Right lobe of liver (tissue), 6 donors: ENCODE measurements around the gene CXCL1. TPM values are rescaled to one million over a fixed set of nuclear protein-coding genes. Genes with fewer than 3 reads are reported as not detected.

ENCODE experiments used
- ATAC-seq, 4 donors: fragments of 200-7000 bp; cut with Tn5 transposase; one replicate each; pipeline ENCODE4 v1.9.1; 2020; ENCODE audit warnings: mild to moderate bottlenecking in 4 of 4, moderate library complexity in 4 of 4
- DNase-seq, 3 donors: peaks; one replicate each; pipeline ENCODE4 v3.0.0-alpha.2; 2020
- H3K27ac ChIP-seq, 3 donors: fragments of 200-600 bp; one replicate each; pipeline ENCODE4 v1.8.0; 2022
- H3K27me3 ChIP-seq, 2 donors: fragments of 200-600 bp; one replicate each; pipeline ENCODE4 v1.8.0; 2022
- H3K36me3 ChIP-seq, 4 donors: fragments of 200-600 bp; sonication (generic) in 1 of 4; one replicate each; pipeline versions ENCODE4 v1.5.1 to v1.8.0; 2017 to 2022; ENCODE audit warnings: control low read depth in 1 of 4
- H3K4me1 ChIP-seq, 4 donors: fragments of 200-600 bp; sonication (generic) in 1 of 4; one replicate each; pipeline versions ENCODE4 v1.5.1 to v1.8.0; 2017 to 2022; ENCODE audit warnings: control low read depth in 1 of 4
- H3K4me3 ChIP-seq, 3 donors: fragments of 200-600 bp; one replicate each; pipeline ENCODE4 v1.8.0; 2022
- H3K9me3 ChIP-seq, 4 donors: fragments of 200-600 bp; sonication (generic) in 1 of 4; one replicate each; pipeline versions ENCODE4 v1.5.1 to v1.8.0; 2017 to 2022; ENCODE audit warnings: control low read depth in 1 of 4
- POLR2A ChIP-seq: fragments of 450-650 bp; IDR thresholded peaks from one replicate; pipeline ENCODE4 v1.6.1; 2017; ENCODE audit warnings: antibody characterized with exemption, mild to moderate bottlenecking
- whole genome bisulfite sequencing: methylation state at CpG from one replicate; pipeline ENCODE4 v1.1.6; 2018; ENCODE audit warnings: low coverage, low lambda C conversion rate; ENCODE audit not compliant: insufficient coverage; ENCODE audit errors: missing lambda C conversion rate; 5-methylcytosine and 5-hydroxymethylcytosine counted together
- intact Hi-C, 2 donors: fragments of 100-400 bp; cut with DNase I; formaldehyde crosslinking; loops; one replicate each; pipeline versions ENCODE4 v1.11.2 to v1.14.1; 2022
- total RNA-seq, 6 experiments: library from RNA; depleted of rRNA in 2 of 6; stranded (reverse); fragments of >200 nt in 2 of 6; fragmentation: NEBNext Ultra II Directional in 3 of 6; extraction: Animal tissue kit (Norgen Biotek cat#: 25700) in 3 of 6; gene quantifications; one replicate each; pipeline versions ENCODE4 v1.1.0 to v1.2.4, GENCODE V29; 2016 to 2023
- TF ChIP-seq, protein P1 (sequence below), 4 donors: fragments of 200-600 bp in 3 of 4; fragments of 450-650 bp in 1 of 4; IDR thresholded peaks; one replicate each; pipeline versions ENCODE4 v1.5.1 to v1.8.0; 2016 to 2022; ENCODE audit warnings: antibody characterized with exemption in 4 of 4, mild to moderate bottlenecking in 2 of 4
- donor health status: DM: no; HTN: yes; CAD: no.
- donor health status: DM: no; HTN: no; CAD: no.
- donor health status: DM: no; HTN: no; CAD: no.
- donor health status: DM: no; HTN: yes; CAD: no.
- donor health status: DM: no; HTN: yes; CAD: no.

Gene CXCL1
- total RNA-seq, 6 experiments from 2014 or later = 0.42 to 33.1 (median 4.3) TPM

DNA sequence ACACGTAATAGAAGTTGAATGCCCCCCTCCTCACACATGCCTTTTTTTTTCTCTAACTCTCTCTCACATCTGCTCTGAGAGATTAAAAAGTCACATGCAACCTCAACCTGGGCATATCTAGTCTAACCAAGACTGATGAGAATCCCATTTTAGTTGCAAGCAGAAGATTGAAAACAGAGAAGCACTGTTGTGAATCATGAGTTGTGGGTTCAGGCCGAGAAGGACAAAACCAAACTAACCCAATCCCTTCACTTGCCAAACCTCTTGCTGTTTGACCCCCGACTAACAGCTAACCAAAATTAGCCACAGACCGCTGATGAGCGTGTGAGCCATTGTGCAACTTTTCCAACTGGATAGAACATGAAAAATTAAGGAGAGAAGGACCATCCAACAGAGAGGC lies 31.8 kb downstream of the CXCL1 start:
- H3K9me3 ChIP-seq = no peaks in the 10 kb centered on the region
- intact Hi-C loops = no loop called here
- ATAC-seq = no peak

DNA sequence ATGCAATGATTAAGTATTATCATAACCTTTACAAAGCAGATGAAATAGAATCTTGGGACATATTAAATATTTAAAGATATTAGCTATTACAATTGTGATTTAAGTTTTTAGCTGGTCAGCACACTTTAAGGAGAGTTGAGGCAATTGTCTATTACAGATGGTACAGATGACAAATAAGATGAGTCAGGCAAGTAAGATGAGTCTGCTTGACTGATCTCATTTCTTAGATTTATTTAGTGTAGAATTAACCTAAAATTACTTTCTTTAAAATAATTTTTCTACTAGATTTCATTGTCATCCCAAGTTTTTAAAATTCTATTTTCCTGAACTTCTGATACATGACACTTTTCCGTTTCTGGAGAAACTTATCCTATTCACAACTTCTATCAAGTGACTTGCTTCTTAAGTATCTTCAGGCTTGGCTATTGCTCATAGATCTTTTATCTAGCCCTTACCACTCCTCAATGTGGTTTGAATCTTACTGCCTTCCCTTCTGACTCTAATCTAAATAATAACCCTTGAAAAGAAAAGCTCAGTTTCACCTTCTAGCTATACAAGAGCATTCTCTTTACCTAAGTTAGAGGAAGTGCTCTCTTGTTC lies 32.9 kb downstream of the CXCL1 start:
- ATAC-seq (no peak), DNase-seq (no peak)
- Histone ChIP-seq H3K4me1 (no peaks in the 10 kb centered on the region), H3K27me3 (no peaks in the 10 kb centered on the region), H3K27ac (no peak overlapping the region), H3K4me3 (no peak overlapping the region), H3K36me3 (no peaks in the 10 kb centered on the region), H3K9me3 (no peaks in the 10 kb centered on the region)
- 80% methylated on average over 1 of the region's 1 CpG for WGBS
- TF ChIP-seq POLR2A = no peak
- TF ChIP-seq, protein P1, sequence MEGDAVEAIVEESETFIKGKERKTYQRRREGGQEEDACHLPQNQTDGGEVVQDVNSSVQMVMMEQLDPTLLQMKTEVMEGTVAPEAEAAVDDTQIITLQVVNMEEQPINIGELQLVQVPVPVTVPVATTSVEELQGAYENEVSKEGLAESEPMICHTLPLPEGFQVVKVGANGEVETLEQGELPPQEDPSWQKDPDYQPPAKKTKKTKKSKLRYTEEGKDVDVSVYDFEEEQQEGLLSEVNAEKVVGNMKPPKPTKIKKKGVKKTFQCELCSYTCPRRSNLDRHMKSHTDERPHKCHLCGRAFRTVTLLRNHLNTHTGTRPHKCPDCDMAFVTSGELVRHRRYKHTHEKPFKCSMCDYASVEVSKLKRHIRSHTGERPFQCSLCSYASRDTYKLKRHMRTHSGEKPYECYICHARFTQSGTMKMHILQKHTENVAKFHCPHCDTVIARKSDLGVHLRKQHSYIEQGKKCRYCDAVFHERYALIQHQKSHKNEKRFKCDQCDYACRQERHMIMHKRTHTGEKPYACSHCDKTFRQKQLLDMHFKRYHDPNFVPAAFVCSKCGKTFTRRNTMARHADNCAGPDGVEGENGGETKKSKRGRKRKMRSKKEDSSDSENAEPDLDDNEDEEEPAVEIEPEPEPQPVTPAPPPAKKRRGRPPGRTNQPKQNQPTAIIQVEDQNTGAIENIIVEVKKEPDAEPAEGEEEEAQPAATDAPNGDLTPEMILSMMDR (IDR thresholded peaks at IDR 0.05) = no peak
- intact Hi-C loops = no loop called here

More for the DNA sequence above, 31.8 kb downstream of the CXCL1 start:
- H3K4me1 ChIP-seq = no peaks in the 10 kb centered on the region
- no peaks in the 10 kb centered on the region for H3K36me3 ChIP-seq
- DNase-seq = no peak
- no peak overlapping the region for H3K27ac ChIP-seq
- H3K4me3 ChIP-seq = no peak overlapping the region
- no peaks in the 10 kb centered on the region for H3K27me3 ChIP-seq
- TF ChIP-seq, protein P1 (IDR thresholded peaks at IDR 0.05) = no peak
- TF ChIP-seq POLR2A = no peak
- WGBS = 62% methylated on average over 5 of the region's 5 CpGs

DNA sequence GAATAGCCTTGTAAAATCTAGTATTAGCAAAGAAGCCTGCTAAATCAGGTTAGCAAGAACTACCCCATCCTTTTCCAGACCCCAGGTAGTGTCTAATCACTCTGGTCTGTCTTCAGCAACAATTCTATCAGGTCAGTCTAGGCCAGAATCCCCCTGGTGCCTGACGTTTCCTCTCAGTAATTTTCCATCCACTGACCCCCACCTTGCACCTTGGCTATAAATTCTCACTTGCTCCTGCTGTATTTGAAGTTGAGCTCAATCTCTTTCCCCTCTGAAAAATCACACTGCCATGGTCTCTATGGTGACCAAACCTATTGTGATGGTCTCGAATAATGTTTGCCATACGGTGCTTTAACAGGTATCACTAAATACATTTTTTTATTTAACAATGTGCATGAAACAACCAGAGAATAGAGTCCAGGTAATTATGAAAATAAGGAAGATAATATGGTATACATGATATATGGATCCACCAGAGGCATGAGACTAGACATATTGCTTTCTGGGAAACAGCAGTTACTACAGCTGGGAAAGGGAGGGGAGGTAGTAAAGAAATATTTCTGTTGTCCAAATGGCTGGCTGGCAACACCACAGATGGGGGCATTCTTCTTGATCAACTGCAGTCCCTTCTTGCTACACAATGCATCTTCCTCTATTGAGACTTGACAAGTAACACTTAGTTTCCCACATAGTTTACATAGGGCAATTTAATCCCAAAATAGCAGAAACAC lies 33.8 kb downstream of the CXCL1 start:
- 53% methylated on average over 3 of the region's 3 CpGs for WGBS
- TF ChIP-seq, protein P1 (IDR thresholded peaks at IDR 0.05) = no peak
- TF ChIP-seq POLR2A = no peak
- H3K9me3 ChIP-seq = no peaks in the 10 kb centered on the region
- intact Hi-C loops = no loop called here
- H3K4me3 ChIP-seq = no peak overlapping the region
- ATAC-seq (no peak), DNase-seq (no peak)
- H3K27ac ChIP-seq = no peak overlapping the region
- no peaks in the 10 kb centered on the region for H3K4me1 ChIP-seq
- no peaks in the 10 kb centered on the region for H3K27me3 ChIP-seq
- no peaks in the 10 kb centered on the region for H3K36me3 ChIP-seq

DNA sequence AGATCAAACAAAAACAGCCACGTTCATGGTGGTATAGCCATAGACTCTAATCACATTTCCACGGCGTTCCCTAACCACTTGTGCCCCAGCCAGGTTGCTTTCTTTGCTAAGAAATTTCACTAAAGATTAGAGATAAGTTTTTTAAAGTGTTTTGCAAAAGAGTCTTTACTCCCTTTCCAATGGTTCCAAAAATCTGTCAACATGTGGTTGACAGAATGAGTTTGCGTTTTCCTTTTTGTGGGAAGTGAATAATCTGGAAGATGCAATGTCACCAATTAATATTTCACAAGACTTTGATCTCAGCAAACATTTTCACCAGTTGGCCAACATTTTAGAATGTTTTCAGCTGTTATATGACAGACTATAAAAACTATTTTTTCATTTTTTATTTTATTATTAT lies 35.3 kb downstream of the CXCL1 start:
- intact Hi-C loops = no loop called here
- no peaks in the 10 kb centered on the region for H3K4me1 ChIP-seq
- 47% methylated on average over 4 of the region's 4 CpGs for WGBS

More for the DNA sequence above, 35.3 kb downstream of the CXCL1 start:
- no peaks in the 10 kb centered on the region for H3K27me3 ChIP-seq
- TF ChIP-seq POLR2A = no peak
- TF ChIP-seq, protein P1 (IDR thresholded peaks at IDR 0.05) = no peak
- H3K36me3 ChIP-seq = no peaks in the 10 kb centered on the region
- DNase-seq (no peak), ATAC-seq (no peak)
- H3K4me3 ChIP-seq = no peak overlapping the region
- no peak overlapping the region for H3K27ac ChIP-seq
- no peaks in the 10 kb centered on the region for H3K9me3 ChIP-seq
